GM12872 (cell line): ENCODE data around the gene PRR35.

ENCODE experiments used
- CTCF ChIP-seq: IDR thresholded peaks from 3 replicates; pipeline ENCODE4 v1.5.1; 2011; ENCODE audit warnings: low read depth, mild to moderate bottlenecking, low read length, moderate library complexity; ENCODE audit not compliant: insufficient read depth

The PRR35 gene

GRCh38 chr16:537415-538335, 22.5 kb upstream of the PRR35 start:
- no peak for TF ChIP-seq CTCF

- no peak for TF ChIP-seq CTCF
These were observed 20.2 kb upstream of the PRR35 start for GRCh38 chr16:539901-540530.

- no peak for TF ChIP-seq CTCF
These were observed 19.4 kb upstream of the PRR35 start for GRCh38 chr16:540645-541340.

GRCh38 chr16:543301-544164, 16.7 kb upstream of the PRR35 start:
- no peak for TF ChIP-seq CTCF

- no peak for TF ChIP-seq CTCF
These were observed 15.7 kb upstream of the PRR35 start for GRCh38 chr16:544517-544916.

- TF ChIP-seq CTCF = no peak
These were observed 13.1 kb upstream of the PRR35 start for GRCh38 chr16:546909-547770.
